H9 (cell line): Measurements from ENCODE around the gene MRPS34. TPM values are rescaled to one million over a fixed set of nuclear protein-coding genes. Genes with fewer than 3 reads are reported as not detected.

ENCODE experiments used
- DNase-seq: peaks from one replicate; pipeline ENCODE4 v3.0.0-alpha.2; 2017
- H2AFZ ChIP-seq: one replicate; pipeline ENCODE4 v1.6.1; 2013; ENCODE audit warnings: mild to moderate bottlenecking, low read length, control low read depth, moderate library complexity
- H2AK5ac ChIP-seq: 2 replicates; pipeline ENCODE4 v1.6.1; 2013; ENCODE audit warnings: low read length, control low read depth, mixed read lengths; ENCODE audit not compliant: insufficient read length
- H2BK120ac ChIP-seq: one replicate; pipeline ENCODE4 v1.6.1; 2013; ENCODE audit warnings: low read depth, mild to moderate bottlenecking, low read length, control low read depth, inconsistent platforms; ENCODE audit not compliant: poor library complexity, severe bottlenecking
- H2BK12ac ChIP-seq: 2 replicates; pipeline ENCODE4 v1.6.1; 2013; ENCODE audit warnings: low read length, control low read depth, mixed read lengths, low read depth; ENCODE audit not compliant: insufficient read length
- H2BK15ac ChIP-seq: 2 replicates; pipeline ENCODE4 v1.6.1; 2013; ENCODE audit warnings: low read depth, low read length, control low read depth
- H2BK20ac ChIP-seq: one replicate; pipeline ENCODE4 v1.6.1; 2013; ENCODE audit warnings: low read depth, mild to moderate bottlenecking, low read length, control low read depth, inconsistent platforms; ENCODE audit not compliant: poor library complexity, severe bottlenecking
- H2BK5ac ChIP-seq: 2 replicates; pipeline ENCODE4 v1.6.1; 2013; ENCODE audit warnings: low read length, control low read depth, mixed read lengths; ENCODE audit not compliant: insufficient read length
- H3K14ac ChIP-seq: 2 replicates; pipeline ENCODE4 v1.6.1; 2013; ENCODE audit warnings: low read length, control low read depth; ENCODE audit not compliant: insufficient read depth
- H3K18ac ChIP-seq: 2 replicates; pipeline ENCODE4 v1.6.1; 2013; ENCODE audit warnings: low read depth, mild to moderate bottlenecking, mixed read lengths, low read length, control low read depth; ENCODE audit not compliant: insufficient read length
- H3K23ac ChIP-seq: 2 replicates; pipeline ENCODE4 v1.6.1; 2013; ENCODE audit warnings: low read length, control low read depth, mixed read lengths, low read depth; ENCODE audit not compliant: insufficient read length
- H3K23me2 ChIP-seq: 2 replicates; pipeline ENCODE4 v1.6.1; 2013; ENCODE audit warnings: low read depth, mild to moderate bottlenecking, mixed read lengths, low read length, control low read depth; ENCODE audit not compliant: insufficient read length, poor library complexity, severe bottlenecking
- H3K27ac ChIP-seq: 2 replicates; pipeline ENCODE4 v1.5.1; 2013; ENCODE audit warnings: low read length, control low read depth, mixed read lengths, low read depth; ENCODE audit not compliant: insufficient read length
- H3K27me3 ChIP-seq: 2 replicates; pipeline ENCODE4 v1.6.1; 2013; ENCODE audit warnings: low read length, control low read depth, inconsistent platforms; ENCODE audit not compliant: insufficient read depth
- H3K4ac ChIP-seq: 2 replicates; pipeline ENCODE4 v1.6.1; 2013; ENCODE audit warnings: low read depth, mild to moderate bottlenecking, control low read depth, inconsistent platforms, low read length, moderate library complexity
- H3K4me1 ChIP-seq: 2 replicates; pipeline ENCODE4 v1.6.1; 2013; ENCODE audit warnings: low read length, control low read depth, inconsistent platforms; ENCODE audit not compliant: insufficient read depth
- H3K4me2 ChIP-seq: 2 replicates; pipeline ENCODE4 v1.6.1; 2013; ENCODE audit warnings: low read length, control low read depth, mixed read lengths; ENCODE audit not compliant: insufficient read length, insufficient read depth
- H3K56ac ChIP-seq: 2 replicates; pipeline ENCODE4 v1.6.1; 2013; ENCODE audit warnings: low read depth, mild to moderate bottlenecking, mixed read lengths, low read length, control low read depth; ENCODE audit not compliant: insufficient read length
- H3K79me1 ChIP-seq: 2 replicates; pipeline ENCODE4 v1.6.1; 2013; ENCODE audit warnings: low read depth, mild to moderate bottlenecking, moderate library complexity, low read length, control low read depth, inconsistent platforms; ENCODE audit not compliant: insufficient read depth, poor library complexity, severe bottlenecking
- H3K79me2 ChIP-seq: 2 replicates; pipeline ENCODE4 v1.6.1; 2013; ENCODE audit warnings: low read length, control low read depth, inconsistent platforms; ENCODE audit not compliant: insufficient read depth
- H3K9ac ChIP-seq: 2 replicates; pipeline ENCODE4 v1.6.1; 2013; ENCODE audit warnings: low read length, control low read depth, mixed read lengths; ENCODE audit not compliant: insufficient read length; ENCODE audit errors: extremely low read depth
- H3K9me3 ChIP-seq: one replicate; pipeline ENCODE4 v1.6.1; 2013; ENCODE audit warnings: low read depth, low read length, inconsistent platforms; ENCODE audit not compliant: control insufficient read depth
- H3T11ph ChIP-seq: one replicate; pipeline ENCODE4 v1.6.1; 2013; ENCODE audit warnings: mild to moderate bottlenecking, low read length, control low read depth, inconsistent platforms
- H4K20me1 ChIP-seq: one replicate; pipeline ENCODE4 v1.6.1; 2013; ENCODE audit not compliant: control insufficient read depth, insufficient read length, insufficient read depth
- H4K5ac ChIP-seq: 2 replicates; pipeline ENCODE4 v1.6.1; 2013; ENCODE audit warnings: low read depth, mild to moderate bottlenecking, mixed read lengths, low read length, control low read depth; ENCODE audit not compliant: insufficient read length
- H4K8ac ChIP-seq: replicated peaks from 2 replicates; pipeline ENCODE4 v1.6.1; 2013; ENCODE audit warnings: low read length, control low read depth, mixed read lengths, low read depth; ENCODE audit not compliant: insufficient read length
- H4K91ac ChIP-seq: 2 replicates; pipeline ENCODE4 v1.6.1; 2013; ENCODE audit warnings: low read depth, mild to moderate bottlenecking, moderate library complexity, mixed read lengths, low read length, control low read depth; ENCODE audit not compliant: insufficient read length
- H3K27ac Mint-ChIP-seq, 3 experiments: 2 replicates in 2 of 3; 3 replicates in 1 of 3; pipeline ENCODE4 v1.8.0; 2020 to 2021; ENCODE audit warnings: mixed read lengths in 3 of 3, mild to moderate bottlenecking in 1 of 3, moderate library complexity in 1 of 3
- H3K27me3 Mint-ChIP-seq: 2 replicates; pipeline ENCODE4 v1.8.0; 2021; ENCODE audit warnings: low read depth, mild to moderate bottlenecking, moderate library complexity, mixed read lengths
- H3K36me3 Mint-ChIP-seq, 3 experiments: 2 replicates in 2 of 3; 3 replicates in 1 of 3; pipeline ENCODE4 v1.8.0; 2020 to 2021; ENCODE audit warnings: low read depth in 3 of 3, mixed read lengths in 3 of 3; ENCODE audit not compliant: insufficient read depth in 1 of 3
- H3K4me1 Mint-ChIP-seq, 2 experiments: 2 replicates each; pipeline ENCODE4 v1.8.0; 2020; ENCODE audit warnings: mixed read lengths in 2 of 2
- H3K4me3 Mint-ChIP-seq, 2 experiments: 2 replicates in 1 of 2; 3 replicates in 1 of 2; pipeline ENCODE4 v1.8.0; 2020 to 2021; ENCODE audit warnings: mild to moderate bottlenecking in 2 of 2, mixed read lengths in 2 of 2, moderate library complexity in 1 of 2
- H3K9me3 Mint-ChIP-seq, 2 experiments: 2 replicates in 1 of 2; 3 replicates in 1 of 2; pipeline ENCODE4 v1.8.0; 2020; ENCODE audit warnings: mild to moderate bottlenecking in 2 of 2, mixed read lengths in 2 of 2, moderate library complexity in 1 of 2
- CTCF ChIP-seq: fragments of 200-600 bp; sonication (generic); conservative IDR thresholded peaks from 3 replicates; pipeline ENCODE4 v1.8.0; 2021; ENCODE audit warnings: antibody characterized with exemption, mild to moderate bottlenecking
- WGBS: extraction: QIAGEN DNeasy Blood & Tissue Kit; methylation state at CpG from one replicate; pipeline ENCODE4 v1.1.7; 2013; ENCODE audit warnings: missing lambda C conversion rate, low lambda C conversion rate, mixed read lengths; ENCODE audit not compliant: insufficient read length; ENCODE audit errors: extremely low coverage; 5-methylcytosine and 5-hydroxymethylcytosine counted together
- total RNA-seq: library from RNA; stranded (reverse); gene quantifications from 2 replicates; pipeline ENCODE4 v1.2.1, GENCODE V29; 2021

The MRPS34 gene
- total RNA-seq, 1 experiment from 2014 or later: 205 TPM

GRCh38 chr16:1781254-1781653, 8.3 kb upstream of the MRPS34 start:
- Histone ChIP-seq H3K56ac (no peak overlapping the region), H3K4ac (no peak overlapping the region), H4K8ac (no peak overlapping the region), H3K27ac (no peak overlapping the region), H3K4me1 (no peaks in the 10 kb centered on the region; the same call in 1 of the 2 replicates), H3K79me2 (peaks cover 6% of the 10 kb centered on the region; the same call in 1 of the 2 replicates), H3K9ac (peak overlapping the region; percentile 61), H3K79me1 (peaks cover 5% of the 10 kb centered on the region), H4K20me1 (no peaks in the 10 kb centered on the region), H2AK5ac (no peak overlapping the region), H2BK120ac (no peak overlapping the region), H3K27me3 (no peaks in the 10 kb centered on the region), H2BK5ac (no peak overlapping the region), H2AFZ (no peak overlapping the region), H3K14ac (no peak overlapping the region), H2BK12ac (no peak overlapping the region), H3K23ac (no peak overlapping the region), H2BK15ac (no peak overlapping the region), H3K23me2 (peaks cover 5% of the 10 kb centered on the region), H2BK20ac (no peak overlapping the region), H3K4me2 (peak overlapping the region; percentile 70), H4K5ac (no peak overlapping the region), H3K18ac (no peak overlapping the region), H3K9me3 (no peaks in the 10 kb centered on the region), H3T11ph (no peak overlapping the region), H4K91ac (no peak overlapping the region)
- no CpG with 5 or more reads among the region's 20 CpGs for WGBS
- Mint-ChIP-seq H3K9me3 (no peaks in the 10 kb centered on the region), H3K4me3 (peak overlapping the region; percentile 91 to 94), H3K4me1 (peaks cover 7 to 14% of the 10 kb centered on the region in 2 experiments), H3K36me3 (peaks cover 2 to 38% (median 13%) of the 10 kb centered on the region in 3 experiments; a peak in 5 of 7 replicates), H3K27ac (peak overlapping the region; percentile 44 to 95 (median 72); a peak in 4 of 7 replicates), H3K27me3 (peaks cover 2% of the 10 kb centered on the region; the same call in 1 of the 2 replicates)
- DNase-seq: no peak
- no peak for TF ChIP-seq CTCF
